ENCODE measurements around the gene CLUH. TPM values are rescaled to one million over a fixed set of nuclear protein-coding genes. Genes with fewer than 3 reads are reported as not detected.

CLUH gene
- total and polyA plus RNA-seq, 11 donors, result 89.5 to 298 (median 154) TPM

DNA sequence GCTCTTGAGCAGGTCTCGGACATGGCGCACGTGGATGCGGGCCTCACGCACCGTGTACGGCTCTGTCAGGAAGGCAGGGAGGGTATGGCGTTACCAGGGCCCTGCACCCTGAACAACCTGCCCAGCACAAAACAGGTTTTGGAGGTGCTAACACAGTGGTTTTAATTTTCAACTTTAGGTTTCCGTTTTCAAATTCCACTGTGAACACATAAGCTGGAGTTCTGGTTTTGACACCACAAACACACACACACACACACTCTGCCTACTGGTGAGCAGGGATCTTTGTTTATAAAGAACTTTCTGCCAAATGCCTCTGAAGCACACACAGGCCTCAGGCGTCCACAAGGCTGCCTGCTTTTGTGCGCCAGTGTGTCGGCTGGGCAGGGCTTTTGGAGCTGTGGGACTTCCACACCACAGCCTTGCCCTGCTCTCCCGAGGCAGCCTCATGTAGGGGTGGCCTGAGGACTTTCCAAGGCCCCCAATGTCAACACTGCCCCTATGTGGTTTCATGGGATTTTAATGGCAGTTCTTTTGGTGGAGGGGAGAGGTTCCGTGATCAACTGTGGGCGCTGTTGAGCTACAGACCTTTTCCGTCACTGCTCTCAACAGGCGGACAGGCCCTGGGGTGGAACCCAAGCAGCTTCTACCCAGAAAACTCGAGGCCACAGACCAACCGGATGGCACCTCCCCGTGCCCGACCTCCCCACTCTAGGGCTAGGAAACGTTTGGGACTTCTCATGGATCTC, 9.4 kb downstream of the CLUH start:
- H3K9me3 ChIP-seq, result no peaks in the 10 kb centered on the region
- H3K27ac ChIP-seq, result no peak overlapping the region
- 86 to 90% (median 87%) methylated on average over 22 of the region's 22 CpGs for WGBS, 4 donors
- ATAC-seq, result no peak
- H3K36me3 ChIP-seq, result peaks cover 0 to 74% (median 70%) of the 10 kb centered on the region in 9 donors
- H3K4me1 ChIP-seq, result peaks cover 0 to 32% (median 10%) of the 10 kb centered on the region in 12 donors
- intact Hi-C loops (cut with DNase I), result loop anchor here in 1 of 10 donors (10.0 kb wide), 1 partner anchor 307 kb away; no protein-coding TSS in a partner anchor
- H3K27me3 ChIP-seq, result no peaks in the 10 kb centered on the region
- H3K4me3 ChIP-seq, result no peak overlapping the region
- no peak for TF ChIP-seq POLR2A (IDR thresholded peaks at IDR 0.05)
- TF ChIP-seq, protein P1, sequence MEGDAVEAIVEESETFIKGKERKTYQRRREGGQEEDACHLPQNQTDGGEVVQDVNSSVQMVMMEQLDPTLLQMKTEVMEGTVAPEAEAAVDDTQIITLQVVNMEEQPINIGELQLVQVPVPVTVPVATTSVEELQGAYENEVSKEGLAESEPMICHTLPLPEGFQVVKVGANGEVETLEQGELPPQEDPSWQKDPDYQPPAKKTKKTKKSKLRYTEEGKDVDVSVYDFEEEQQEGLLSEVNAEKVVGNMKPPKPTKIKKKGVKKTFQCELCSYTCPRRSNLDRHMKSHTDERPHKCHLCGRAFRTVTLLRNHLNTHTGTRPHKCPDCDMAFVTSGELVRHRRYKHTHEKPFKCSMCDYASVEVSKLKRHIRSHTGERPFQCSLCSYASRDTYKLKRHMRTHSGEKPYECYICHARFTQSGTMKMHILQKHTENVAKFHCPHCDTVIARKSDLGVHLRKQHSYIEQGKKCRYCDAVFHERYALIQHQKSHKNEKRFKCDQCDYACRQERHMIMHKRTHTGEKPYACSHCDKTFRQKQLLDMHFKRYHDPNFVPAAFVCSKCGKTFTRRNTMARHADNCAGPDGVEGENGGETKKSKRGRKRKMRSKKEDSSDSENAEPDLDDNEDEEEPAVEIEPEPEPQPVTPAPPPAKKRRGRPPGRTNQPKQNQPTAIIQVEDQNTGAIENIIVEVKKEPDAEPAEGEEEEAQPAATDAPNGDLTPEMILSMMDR (IDR thresholded peaks at IDR 0.05), result no peak
- DNase-seq, result peak in 3 of 5 donors; percentile 17 to 24 (median 18)

DNA sequence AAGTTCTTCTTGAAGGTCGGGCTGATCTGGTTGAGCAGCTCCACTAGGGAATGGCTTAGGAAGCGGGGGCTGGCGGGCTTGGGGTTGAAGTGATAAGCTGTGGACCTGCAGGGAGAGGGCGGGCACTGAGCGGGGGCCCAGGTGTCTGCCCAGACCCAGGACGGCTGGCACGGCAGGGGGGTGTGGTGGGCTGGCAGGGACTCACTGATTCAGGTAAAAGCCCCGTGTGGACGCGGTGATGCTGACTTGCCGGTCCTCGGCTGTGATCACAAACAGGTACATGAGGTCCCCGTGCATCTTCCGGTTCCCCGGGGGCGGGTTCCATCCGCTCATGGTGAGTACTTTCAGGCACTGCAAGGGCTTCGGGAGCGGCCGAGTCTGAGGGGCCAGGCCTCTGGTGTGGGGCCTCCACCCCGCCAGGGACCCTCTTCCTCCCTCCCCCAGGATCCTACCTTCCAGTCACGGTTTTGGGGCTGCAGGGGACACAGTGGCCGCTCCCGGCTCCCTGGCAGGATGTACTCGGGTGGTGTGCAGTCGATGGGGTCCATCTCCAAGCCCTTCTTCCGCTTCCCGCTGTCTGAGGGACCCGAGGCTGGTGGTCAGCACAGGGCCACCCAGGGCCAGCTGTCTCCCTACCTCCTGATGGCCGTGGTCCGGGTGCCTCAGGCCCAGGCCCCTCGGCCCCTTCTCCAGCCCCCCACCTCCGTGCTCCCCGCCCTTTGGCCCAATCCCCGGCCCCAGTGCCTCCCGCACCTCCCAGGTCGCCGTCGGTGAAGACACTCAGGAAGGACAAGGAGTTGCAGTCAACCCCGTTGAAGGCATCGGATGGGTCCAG, 10.2 kb downstream of the CLUH start:
- ATAC-seq (no peak), DNase-seq (peak in 2 of 5 donors; percentile 24 to 63)
- no peak for TF ChIP-seq POLR2A (IDR thresholded peaks at IDR 0.05)
- TF ChIP-seq, protein P1 (IDR thresholded peaks at IDR 0.05), result no peak
- H3K4me3 ChIP-seq, result no peak overlapping the region
- no peaks in the 10 kb centered on the region for H3K27me3 ChIP-seq
- intact Hi-C loops (cut with DNase I), result loop anchor here in 1 of 10 donors (10.0 kb wide), 1 partner anchor 307 kb away; no protein-coding TSS in a partner anchor
- no peak overlapping the region for H3K27ac ChIP-seq
- no peaks in the 10 kb centered on the region for H3K9me3 ChIP-seq
- 90 to 93% (median 91%) methylated on average over 24 to 41 of the region's 41 CpGs for WGBS, 4 donors
- H3K4me1 ChIP-seq, result peaks cover 0 to 26% (median 9%) of the 10 kb centered on the region in 12 donors
- H3K36me3 ChIP-seq, result peaks cover 1 to 82% (median 77%) of the 10 kb centered on the region in 9 donors

DNA sequence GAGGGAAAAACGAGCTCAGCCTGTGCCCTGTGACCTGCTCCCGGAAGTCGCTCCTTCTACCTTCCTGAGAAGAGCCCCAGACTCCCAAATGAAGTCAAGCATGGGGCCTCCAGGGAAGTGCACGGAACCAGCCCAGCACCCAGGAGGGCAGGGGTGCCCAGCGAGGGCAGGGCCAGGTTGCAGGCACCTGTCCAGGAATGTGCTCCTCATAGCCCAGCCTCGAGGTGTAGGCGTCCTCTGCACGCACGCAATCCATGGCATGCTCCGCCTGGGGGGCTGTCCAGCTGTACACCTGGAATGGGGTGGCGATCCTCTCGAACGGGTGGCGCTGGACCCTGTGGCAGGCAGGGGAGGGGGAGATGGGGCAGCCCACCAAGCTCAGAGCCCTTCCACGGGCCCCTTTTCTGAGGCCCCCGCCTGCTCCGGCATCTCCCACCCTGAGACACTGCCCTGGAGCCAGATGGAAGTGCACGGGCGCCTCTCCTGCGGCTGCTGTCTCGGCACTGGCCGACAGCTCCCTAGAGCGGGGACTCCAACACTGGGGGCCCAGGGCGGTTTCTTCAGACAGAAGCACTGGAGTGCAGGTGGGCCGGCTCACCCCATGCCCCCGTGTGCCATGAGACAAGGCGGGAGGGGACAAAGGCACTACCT, 10.9 kb downstream of the CLUH start:
- no peaks in the 10 kb centered on the region for H3K9me3 ChIP-seq
- intact Hi-C loops (cut with DNase I), result loop anchor here in 1 of 10 donors (10.0 kb wide), 1 partner anchor 306 kb away; no protein-coding TSS in a partner anchor

More for the DNA sequence above, 10.9 kb downstream of the CLUH start:
- ATAC-seq (no peak), DNase-seq (peak in 3 of 5 donors; percentile 23 to 50 (median 27))
- H3K36me3 ChIP-seq, result peaks cover 4 to 89% (median 85%) of the 10 kb centered on the region in 9 donors
- H3K27me3 ChIP-seq, result no peaks in the 10 kb centered on the region
- H3K4me3 ChIP-seq, result no peak overlapping the region
- TF ChIP-seq POLR2A (IDR thresholded peaks at IDR 0.05), result no peak
- TF ChIP-seq, protein P1 (IDR thresholded peaks at IDR 0.05), result no peak
- peaks cover 0 to 21% (median 6%) of the 10 kb centered on the region in 12 donors for H3K4me1 ChIP-seq
- WGBS, 4 donors, result 88 to 93% (median 91%) methylated on average over 16 to 27 of the region's 27 CpGs
- no peak overlapping the region for H3K27ac ChIP-seq

Data from heart left ventricle (tissue), 16 donors.